Measurements from ENCODE around the gene ZNF506.

DNA sequence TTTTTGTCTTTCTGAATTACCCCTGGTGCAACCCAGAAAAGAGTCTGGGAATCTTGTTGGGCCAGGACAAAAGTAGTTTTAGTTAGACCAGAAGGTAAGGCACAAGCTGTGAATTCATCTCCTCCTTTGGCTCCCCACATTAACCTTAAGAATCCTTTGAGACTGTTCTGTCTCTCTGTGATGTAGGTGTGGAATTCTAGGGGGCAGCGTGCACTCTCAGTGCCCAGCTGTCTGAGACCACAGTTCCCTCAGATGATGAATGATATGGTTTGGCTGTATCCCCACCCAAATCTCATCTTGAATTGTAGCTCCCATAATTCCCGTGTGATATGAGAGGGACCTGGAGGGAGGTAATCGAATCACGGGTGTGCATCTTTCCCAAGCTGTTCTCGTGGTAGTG is 43.9 kb downstream of the ZNF506 start:
- no peak for TF ChIP-seq EZH2 (IDR thresholded peaks at IDR 0.05)
- TF ChIP-seq, protein P1, sequence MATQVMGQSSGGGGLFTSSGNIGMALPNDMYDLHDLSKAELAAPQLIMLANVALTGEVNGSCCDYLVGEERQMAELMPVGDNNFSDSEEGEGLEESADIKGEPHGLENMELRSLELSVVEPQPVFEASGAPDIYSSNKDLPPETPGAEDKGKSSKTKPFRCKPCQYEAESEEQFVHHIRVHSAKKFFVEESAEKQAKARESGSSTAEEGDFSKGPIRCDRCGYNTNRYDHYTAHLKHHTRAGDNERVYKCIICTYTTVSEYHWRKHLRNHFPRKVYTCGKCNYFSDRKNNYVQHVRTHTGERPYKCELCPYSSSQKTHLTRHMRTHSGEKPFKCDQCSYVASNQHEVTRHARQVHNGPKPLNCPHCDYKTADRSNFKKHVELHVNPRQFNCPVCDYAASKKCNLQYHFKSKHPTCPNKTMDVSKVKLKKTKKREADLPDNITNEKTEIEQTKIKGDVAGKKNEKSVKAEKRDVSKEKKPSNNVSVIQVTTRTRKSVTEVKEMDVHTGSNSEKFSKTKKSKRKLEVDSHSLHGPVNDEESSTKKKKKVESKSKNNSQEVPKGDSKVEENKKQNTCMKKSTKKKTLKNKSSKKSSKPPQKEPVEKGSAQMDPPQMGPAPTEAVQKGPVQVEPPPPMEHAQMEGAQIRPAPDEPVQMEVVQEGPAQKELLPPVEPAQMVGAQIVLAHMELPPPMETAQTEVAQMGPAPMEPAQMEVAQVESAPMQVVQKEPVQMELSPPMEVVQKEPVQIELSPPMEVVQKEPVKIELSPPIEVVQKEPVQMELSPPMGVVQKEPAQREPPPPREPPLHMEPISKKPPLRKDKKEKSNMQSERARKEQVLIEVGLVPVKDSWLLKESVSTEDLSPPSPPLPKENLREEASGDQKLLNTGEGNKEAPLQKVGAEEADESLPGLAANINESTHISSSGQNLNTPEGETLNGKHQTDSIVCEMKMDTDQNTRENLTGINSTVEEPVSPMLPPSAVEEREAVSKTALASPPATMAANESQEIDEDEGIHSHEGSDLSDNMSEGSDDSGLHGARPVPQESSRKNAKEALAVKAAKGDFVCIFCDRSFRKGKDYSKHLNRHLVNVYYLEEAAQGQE (IDR thresholded peaks at IDR 0.05; ENCODE audit: low read depth) = no peak
- TF ChIP-seq, protein P2, sequence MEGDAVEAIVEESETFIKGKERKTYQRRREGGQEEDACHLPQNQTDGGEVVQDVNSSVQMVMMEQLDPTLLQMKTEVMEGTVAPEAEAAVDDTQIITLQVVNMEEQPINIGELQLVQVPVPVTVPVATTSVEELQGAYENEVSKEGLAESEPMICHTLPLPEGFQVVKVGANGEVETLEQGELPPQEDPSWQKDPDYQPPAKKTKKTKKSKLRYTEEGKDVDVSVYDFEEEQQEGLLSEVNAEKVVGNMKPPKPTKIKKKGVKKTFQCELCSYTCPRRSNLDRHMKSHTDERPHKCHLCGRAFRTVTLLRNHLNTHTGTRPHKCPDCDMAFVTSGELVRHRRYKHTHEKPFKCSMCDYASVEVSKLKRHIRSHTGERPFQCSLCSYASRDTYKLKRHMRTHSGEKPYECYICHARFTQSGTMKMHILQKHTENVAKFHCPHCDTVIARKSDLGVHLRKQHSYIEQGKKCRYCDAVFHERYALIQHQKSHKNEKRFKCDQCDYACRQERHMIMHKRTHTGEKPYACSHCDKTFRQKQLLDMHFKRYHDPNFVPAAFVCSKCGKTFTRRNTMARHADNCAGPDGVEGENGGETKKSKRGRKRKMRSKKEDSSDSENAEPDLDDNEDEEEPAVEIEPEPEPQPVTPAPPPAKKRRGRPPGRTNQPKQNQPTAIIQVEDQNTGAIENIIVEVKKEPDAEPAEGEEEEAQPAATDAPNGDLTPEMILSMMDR (IDR thresholded peaks at IDR 0.05 in 2 of 3, conservative IDR thresholded peaks at IDR 0.05 in 1 of 3; ENCODE audit: borderline replicate concordance in 1 of 3, insufficient read depth in 1 of 3, low read depth in 2 of 3, low read length in 2 of 3) = no peak
